Measurements from ENCODE around the gene DCLK1.
"Not testable (repeated sequence)": the region's sequence is repeated elsewhere in the genome, so short reads cannot be mapped to it uniquely, and the experiment has no call there.

GRCh38 chr13:36070504-36071192 is 60.5 kb downstream of the DCLK1 start:
- not testable (repeated sequence) for TF ChIP-seq CTCF (IDR thresholded peaks at IDR 0.05)
- TF ChIP-seq POLR2AphosphoS5 (IDR thresholded peaks at IDR 0.05; ENCODE audit: insufficient read depth in 1 of 2, low read depth in 1 of 2), result peak in 1 of 2 donors; percentile 23

Data from vagina (tissue), 2 donors.